ES-I3 (cell line): ENCODE data around the gene FILIP1.

Source experiments
- H3K36me3 ChIP-seq: 2 replicates; pipeline ENCODE4 v1.6.1; 2013; ENCODE audit warnings: mild to moderate bottlenecking, low read length, control low read depth, moderate library complexity; ENCODE audit not compliant: insufficient read depth
- H3K4me1 ChIP-seq: 2 replicates; pipeline ENCODE4 v1.6.1; 2013; ENCODE audit warnings: mild to moderate bottlenecking, control low read depth, low read length; ENCODE audit not compliant: insufficient read depth
- H3K9ac ChIP-seq: 2 replicates; pipeline ENCODE4 v1.6.1; 2013; ENCODE audit warnings: low read depth, mild to moderate bottlenecking, low read length, moderate library complexity
- H3K9me3 ChIP-seq: 2 replicates; pipeline ENCODE4 v1.6.1; 2013; ENCODE audit warnings: mild to moderate bottlenecking, low read length, moderate library complexity; ENCODE audit not compliant: control insufficient read depth, insufficient read depth

FILIP1 gene

GRCh38 chr6:75275067-75275466 lies 218.5 kb downstream of the FILIP1 start:
- peaks cover 12% of the 10 kb centered on the region for H3K36me3 ChIP-seq
- H3K4me1 ChIP-seq = peaks cover 54% of the 10 kb centered on the region
- H3K9me3 ChIP-seq = no peaks in the 10 kb centered on the region
- no peak overlapping the region for H3K9ac ChIP-seq

DNA sequence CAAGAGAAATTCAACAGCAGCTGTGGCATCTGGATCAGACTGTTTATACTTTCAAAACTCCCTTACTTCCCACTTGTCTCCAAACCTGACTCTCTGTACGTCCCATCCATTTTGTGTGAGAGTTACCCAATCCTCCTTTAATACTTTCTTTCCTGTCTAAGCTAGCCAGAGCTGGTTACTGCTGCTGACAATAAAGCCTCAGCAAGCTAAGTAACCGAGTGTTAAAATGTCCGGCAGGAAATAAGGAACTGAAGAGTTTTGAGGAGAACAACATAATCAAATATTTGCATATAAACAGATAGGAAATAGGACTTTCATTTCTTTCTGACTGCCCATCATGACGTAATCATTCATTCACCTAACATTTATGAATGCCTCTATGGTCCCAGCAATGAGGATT lies 220.6 kb downstream of the FILIP1 start:
- peaks cover 13% of the 10 kb centered on the region for H3K36me3 ChIP-seq
- peaks cover 48% of the 10 kb centered on the region for H3K4me1 ChIP-seq
- no peaks in the 10 kb centered on the region for H3K9me3 ChIP-seq
- H3K9ac ChIP-seq = no peak overlapping the region

DNA sequence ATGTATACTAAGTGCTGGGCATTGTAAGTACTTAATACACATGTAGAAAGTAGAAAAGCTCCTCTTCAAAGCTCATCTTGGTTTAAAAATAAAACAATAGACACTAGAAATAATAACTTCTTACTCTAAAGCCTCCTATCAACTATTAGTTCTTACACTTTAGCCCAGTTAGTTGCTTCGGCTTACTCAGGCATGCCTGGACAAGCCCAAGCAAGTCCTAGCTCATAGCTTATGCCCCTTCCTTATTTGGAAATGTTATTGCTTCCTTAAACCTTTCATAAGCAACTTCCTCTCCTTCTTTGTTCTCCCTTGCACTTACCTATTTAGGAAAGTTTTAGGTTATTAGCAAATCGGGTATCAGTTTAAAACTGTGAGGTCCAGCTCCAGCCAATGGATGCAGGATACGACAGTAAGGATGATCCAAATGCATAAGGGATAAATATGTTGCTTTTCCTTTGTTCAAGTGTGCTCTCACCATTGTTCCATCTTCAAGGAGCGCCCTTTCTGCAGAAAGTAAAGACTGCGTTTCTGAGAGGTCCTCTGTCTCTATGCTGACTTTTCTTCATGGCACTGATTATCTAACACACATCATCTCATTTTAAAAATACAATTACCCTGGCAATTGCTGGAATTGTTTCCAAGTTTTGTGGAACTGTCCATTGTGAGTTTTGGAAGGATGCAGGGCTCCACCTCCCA lies 221.3 kb downstream of the FILIP1 start:
- Histone ChIP-seq H3K4me1 (peaks cover 50% of the 10 kb centered on the region), H3K9me3 (no peaks in the 10 kb centered on the region), H3K9ac (no peak overlapping the region), H3K36me3 (peaks cover 13% of the 10 kb centered on the region)

GRCh38 chr6:75268988-75269354 lies 224.6 kb downstream of the FILIP1 start:
- no peaks in the 10 kb centered on the region for H3K9me3 ChIP-seq
- peaks cover 32% of the 10 kb centered on the region for H3K4me1 ChIP-seq
- no peak overlapping the region for H3K9ac ChIP-seq
- H3K36me3 ChIP-seq = peaks cover 17% of the 10 kb centered on the region

- H3K36me3 ChIP-seq = peaks cover 18% of the 10 kb centered on the region
- 0 out of 2 replicates have a peak overlapping the region, but pooled peaks have one; percentile 4 for H3K9ac ChIP-seq
Measured at GRCh38 chr6:75268121-75268987, 225.2 kb downstream of the FILIP1 start.

GRCh38 chr6:75267461-75267860 lies 226.1 kb downstream of the FILIP1 start:
- no peaks in the 10 kb centered on the region for H3K9me3 ChIP-seq
- peak overlapping the region; percentile 34; the same call in 1 of the 2 replicates for H3K9ac ChIP-seq
- peaks cover 25% of the 10 kb centered on the region for H3K4me1 ChIP-seq
- peaks cover 22% of the 10 kb centered on the region for H3K36me3 ChIP-seq

More at GRCh38 chr6:75268121-75268987, 225.2 kb downstream of the FILIP1 start:
- Histone ChIP-seq H3K4me1 (peaks cover 32% of the 10 kb centered on the region), H3K9me3 (no peaks in the 10 kb centered on the region)

- Histone ChIP-seq H3K4me1 (peaks cover 21% of the 10 kb centered on the region), H3K36me3 (peaks cover 21% of the 10 kb centered on the region), H3K9ac (no peak overlapping the region), H3K9me3 (no peaks in the 10 kb centered on the region)
Measured at GRCh38 chr6:75266716-75267291, 226.8 kb downstream of the FILIP1 start.

DNA sequence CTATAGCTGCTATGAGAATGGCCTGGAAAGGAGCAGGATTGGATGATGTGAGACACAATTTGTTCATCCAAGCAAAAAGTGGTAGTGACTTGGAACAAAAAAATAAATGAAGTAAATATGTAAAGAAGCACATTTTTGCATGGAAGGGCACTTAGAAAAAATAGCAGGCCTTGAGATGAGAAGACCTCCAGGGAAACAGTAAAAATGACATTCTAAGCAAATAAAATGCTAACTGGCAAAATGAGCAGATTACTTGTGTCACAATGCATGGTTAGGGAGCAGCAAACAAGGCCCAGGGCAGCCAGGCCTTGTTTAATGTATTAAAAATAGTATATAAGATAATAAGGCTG lies 230.2 kb downstream of the FILIP1 start:
- Histone ChIP-seq H3K4me1 (peaks cover 13% of the 10 kb centered on the region), H3K9me3 (no peaks in the 10 kb centered on the region), H3K9ac (no peak overlapping the region), H3K36me3 (peaks cover 20% of the 10 kb centered on the region)

DNA sequence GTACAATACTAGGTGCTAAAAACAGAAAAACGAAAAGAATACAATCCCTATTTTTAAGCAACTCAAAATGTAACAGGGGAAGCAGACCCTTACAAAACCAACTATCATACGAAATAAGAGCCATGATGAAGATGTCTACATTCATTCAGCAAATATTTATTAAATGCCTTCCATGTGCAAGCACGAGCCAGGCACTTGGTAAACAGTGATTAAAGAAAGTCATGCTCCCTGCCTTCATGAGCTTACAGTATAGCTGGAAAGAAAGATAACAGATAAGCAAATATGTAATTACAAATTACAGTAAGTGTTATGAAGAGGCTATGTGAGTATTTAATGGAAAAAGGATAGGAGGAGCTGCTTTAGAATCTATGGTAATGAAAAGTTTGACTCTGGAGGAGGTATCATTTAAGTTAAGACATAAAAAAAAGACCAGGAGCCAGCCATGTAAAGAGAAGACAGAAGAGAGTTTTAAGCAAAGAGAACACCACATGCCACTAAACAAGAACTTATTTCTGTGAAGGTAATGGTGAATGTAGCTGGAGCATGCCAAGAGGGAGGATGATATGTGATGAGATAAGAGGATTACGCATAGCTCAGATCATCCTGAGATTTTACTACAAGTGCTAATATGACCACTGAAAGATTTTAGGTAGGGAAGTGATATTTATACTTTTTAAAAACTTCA lies 230.7 kb downstream of the FILIP1 start:
- Histone ChIP-seq H3K36me3 (peaks cover 20% of the 10 kb centered on the region), H3K4me1 (peaks cover 11% of the 10 kb centered on the region), H3K9me3 (no peaks in the 10 kb centered on the region), H3K9ac (no peak overlapping the region)

DNA sequence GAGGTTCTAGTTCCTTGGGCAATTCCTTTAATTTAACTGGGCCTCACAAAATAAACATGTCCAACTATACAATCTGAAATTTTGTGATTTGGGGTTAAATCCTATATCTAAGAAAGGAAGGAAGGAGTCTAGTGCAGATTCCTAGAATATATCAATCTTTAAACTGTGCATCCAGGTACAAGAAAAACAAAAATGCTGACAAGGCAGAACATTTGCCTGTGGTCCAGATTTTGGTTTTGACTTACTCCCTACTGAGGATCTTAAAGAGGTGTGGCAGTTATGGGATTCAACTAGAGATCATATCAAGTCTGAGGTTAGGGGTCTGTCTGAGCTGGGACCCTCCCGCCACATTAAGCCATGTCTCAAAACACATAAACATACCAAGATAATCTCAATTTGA lies 232.3 kb downstream of the FILIP1 start:
- H3K36me3 ChIP-seq = peaks cover 20% of the 10 kb centered on the region
- no peaks in the 10 kb centered on the region for H3K9me3 ChIP-seq
- no peak overlapping the region for H3K9ac ChIP-seq
- H3K4me1 ChIP-seq = no peaks in the 10 kb centered on the region

GRCh38 chr6:75257343-75258087 lies 236.1 kb downstream of the FILIP1 start:
- H3K36me3 ChIP-seq = peaks cover 17% of the 10 kb centered on the region
- H3K9ac ChIP-seq = no peak overlapping the region
- no peaks in the 10 kb centered on the region for H3K9me3 ChIP-seq
- H3K4me1 ChIP-seq = no peaks in the 10 kb centered on the region; the same call in 1 of the 2 replicates

DNA sequence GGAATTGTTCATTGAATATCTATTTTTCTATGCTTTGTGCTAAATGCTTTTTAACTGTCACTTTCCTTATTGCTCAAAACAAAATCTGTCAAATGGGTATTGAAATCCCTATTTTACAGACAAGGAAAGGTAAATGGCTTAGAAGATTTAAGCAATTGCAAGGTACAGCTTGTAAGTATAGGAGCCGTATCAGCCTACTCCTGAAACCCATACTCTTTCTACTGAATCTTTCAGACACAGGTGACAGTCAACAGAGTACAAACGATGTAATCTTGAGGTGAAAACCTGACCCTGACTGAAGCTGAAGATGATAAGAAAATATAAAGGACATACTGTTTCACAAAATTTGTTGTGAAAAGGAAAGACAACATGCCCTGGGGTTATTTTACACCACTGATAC lies 243.0 kb downstream of the FILIP1 start:
- no peaks in the 10 kb centered on the region for H3K9me3 ChIP-seq
- H3K9ac ChIP-seq = no peak overlapping the region
- peaks cover 19% of the 10 kb centered on the region; the same call in 1 of the 2 replicates for H3K4me1 ChIP-seq
- 0 out of 2 replicates have a peak, but pooled peaks cover 5% of the 10 kb centered on the region for H3K36me3 ChIP-seq

- no peak overlapping the region for H3K9ac ChIP-seq
- no peaks in the 10 kb centered on the region for H3K36me3 ChIP-seq
- no peaks in the 10 kb centered on the region for H3K9me3 ChIP-seq
- peaks cover 19% of the 10 kb centered on the region; the same call in 1 of the 2 replicates for H3K4me1 ChIP-seq
Measured at GRCh38 chr6:75249837-75250236, 243.8 kb downstream of the FILIP1 start.
